IMR-90 (cell line): ENCODE measurements around the gene CYP27B1. TPM values are rescaled to one million over a fixed set of nuclear protein-coding genes. Genes with fewer than 3 reads are reported as not detected.
A peak's percentile ranks its signal among the peaks of the same experiment; 100 is the strongest.

Experiments used
- ATAC-seq: fragments of 200-7000 bp; cut with Tn5 transposase; 2 replicates; pipeline ENCODE4 v1.9.1; 2020; ENCODE audit warnings: low read depth, mild to moderate bottlenecking, moderate library complexity
- BruUV-seq: library from RNA; stranded (reverse); fragments of 400-500 nt; replicated peaks from 2 replicates; lab custom pipeline; 2021; lab: Mats Ljungman, UMichigan
- CTCF ChIA-PET: fragments of 300-600 bp; formaldehyde crosslinking; extraction: SDS; loops from one replicate; lab custom pipeline; 2021; ENCODE audit warnings: antibody characterized with exemption; lab: Yijun Ruan, JAX
- POLR2A ChIA-PET: fragments of 300-600 bp; sonication (Branson Sonifier 250); formaldehyde crosslinking; loops from one replicate; lab custom pipeline; 2022; ENCODE audit warnings: antibody characterized with exemption; ENCODE audit not compliant: unreplicated experiment; lab: Charles Lee
- DNase-seq: peaks from one replicate; pipeline ENCODE4 v3.0.0; 2013
- H2AFZ ChIP-seq: replicated peaks from 2 replicates; pipeline ENCODE3; 2013; ENCODE audit warnings: low read length, mild to moderate bottlenecking; ENCODE audit not compliant: poor library complexity
- H2AK5ac ChIP-seq: 2 replicates; pipeline ENCODE4 v1.6.1; 2013; ENCODE audit warnings: low read depth, low read length, inconsistent platforms
- H2AK9ac ChIP-seq: replicated peaks from 2 replicates; pipeline ENCODE3; 2013; ENCODE audit warnings: mild to moderate bottlenecking, low read depth, low read length, moderate library complexity; ENCODE audit not compliant: poor library complexity
- H2BK120ac ChIP-seq: 2 replicates; pipeline ENCODE4 v1.6.1; 2013; ENCODE audit warnings: low read depth, low read length, inconsistent platforms
- H2BK15ac ChIP-seq: 3 replicates; pipeline ENCODE4 v1.6.1; 2013; ENCODE audit warnings: low read depth, low read length, inconsistent platforms
- H2BK20ac ChIP-seq: 2 replicates; pipeline ENCODE4 v1.6.1; 2013; ENCODE audit warnings: low read depth, mild to moderate bottlenecking, inconsistent platforms, low read length, moderate library complexity
- H2BK5ac ChIP-seq: 2 replicates; pipeline ENCODE4 v1.6.1; 2013; ENCODE audit warnings: mild to moderate bottlenecking, low read depth, low read length, inconsistent platforms; ENCODE audit not compliant: poor library complexity, severe bottlenecking
- H3K14ac ChIP-seq: replicated peaks from 2 replicates; pipeline ENCODE4 v1.6.1; 2013; ENCODE audit warnings: low read depth, low read length, inconsistent platforms
- H3K18ac ChIP-seq: 2 replicates; pipeline ENCODE4 v1.6.1; 2013; ENCODE audit warnings: low read depth, low read length, control low read depth
- H3K23ac ChIP-seq: 2 replicates; pipeline ENCODE4 v1.6.1; 2013; ENCODE audit warnings: low read depth, low read length, inconsistent platforms
- H3K27ac ChIP-seq: 2 replicates; pipeline ENCODE4 v1.5.1; 2013; ENCODE audit warnings: mild to moderate bottlenecking, control low read depth, low read length; ENCODE audit not compliant: insufficient read depth
- H3K27me3 ChIP-seq: 2 replicates; pipeline ENCODE4 v1.6.1; 2013; ENCODE audit warnings: low read length; ENCODE audit not compliant: control insufficient read depth, insufficient read depth
- H3K36me3 ChIP-seq: 2 replicates; pipeline ENCODE4 v1.6.1; 2013; ENCODE audit warnings: low read length, mixed read lengths; ENCODE audit not compliant: control insufficient read depth, insufficient read depth
- H3K4ac ChIP-seq: 2 replicates; pipeline ENCODE4 v1.6.1; 2013; ENCODE audit warnings: low read depth, low read length, inconsistent platforms
- H3K4me1 ChIP-seq: 2 replicates; pipeline ENCODE4 v1.6.1; 2013; ENCODE audit warnings: low read length, mixed read lengths; ENCODE audit not compliant: control insufficient read depth, insufficient read depth
- H3K4me2 ChIP-seq: 2 replicates; pipeline ENCODE4 v1.6.1; 2013; ENCODE audit warnings: low read depth, mild to moderate bottlenecking, control low read depth, low read length, moderate library complexity
- H3K4me3 ChIP-seq: 2 replicates; pipeline ENCODE4 v1.5.1; 2013; ENCODE audit warnings: low read depth, mild to moderate bottlenecking, control low read depth, low read length, moderate library complexity; ENCODE audit not compliant: insufficient read depth
- H3K56ac ChIP-seq: 2 replicates; pipeline ENCODE4 v1.6.1; 2013; ENCODE audit warnings: low read length, inconsistent platforms; ENCODE audit not compliant: insufficient read depth; ENCODE audit errors: extremely low read depth
- H3K79me1 ChIP-seq, 2 experiments: 2 replicates each; pipeline ENCODE4 v1.6.1; 2013; ENCODE audit warnings: low read length in 2 of 2, inconsistent platforms in 1 of 2, low read depth in 1 of 2
- H3K9ac ChIP-seq: 2 replicates; pipeline ENCODE4 v1.6.1; 2013; ENCODE audit warnings: low read depth, low read length, control low read depth
- H3K9me1 ChIP-seq: 2 replicates; pipeline ENCODE4 v1.6.1; 2013; ENCODE audit warnings: low read length, inconsistent platforms; ENCODE audit not compliant: insufficient read depth
- H3K9me3 ChIP-seq: 2 replicates; pipeline ENCODE4 v1.6.1; 2013; ENCODE audit warnings: low read length; ENCODE audit not compliant: control insufficient read depth, insufficient read depth
- H4K20me1 ChIP-seq: 2 replicates; pipeline ENCODE4 v1.6.1; 2013; ENCODE audit warnings: low read length, inconsistent platforms; ENCODE audit not compliant: insufficient read depth
- H4K5ac ChIP-seq: 2 replicates; pipeline ENCODE4 v1.6.1; 2013; ENCODE audit warnings: mild to moderate bottlenecking, low read depth, low read length, control low read depth
- H4K8ac ChIP-seq, 2 experiments: 2 replicates each; pipeline ENCODE4 v1.6.1; 2013; ENCODE audit warnings: low read depth in 2 of 2, low read length in 2 of 2, control low read depth in 1 of 2, inconsistent platforms in 1 of 2
- H4K91ac ChIP-seq: 2 replicates; pipeline ENCODE4 v1.6.1; 2013; ENCODE audit warnings: low read depth, low read length, inconsistent platforms; ENCODE audit not compliant: insufficient read depth
- CEBPB ChIP-seq: IDR thresholded peaks from 2 replicates; pipeline ENCODE4 v1.6.1; 2012; ENCODE audit warnings: low read depth, low read length, improper control_type of control experiment
- FOS ChIP-seq: fragments of 150-350 bp; IDR thresholded peaks from 2 replicates; pipeline ENCODE4 v1.6.1; 2016; ENCODE audit warnings: low read depth, low read length
- MAZ ChIP-seq: IDR thresholded peaks from 2 replicates; pipeline ENCODE4 v1.6.1; 2012; ENCODE audit warnings: low read depth, mild to moderate bottlenecking, low read length, improper control_type of control experiment, moderate library complexity, borderline replicate concordance
- MXI1 ChIP-seq: IDR thresholded peaks from 2 replicates; pipeline ENCODE4 v1.6.1; 2012; ENCODE audit warnings: low read depth, mild to moderate bottlenecking, low read length, moderate library complexity, borderline replicate concordance
- RAD21 ChIP-seq: IDR thresholded peaks from 2 replicates; pipeline ENCODE4 v1.6.1; 2012; ENCODE audit warnings: low read length, improper control_type of control experiment
- RCOR1 ChIP-seq: IDR thresholded peaks from 2 replicates; pipeline ENCODE4 v1.6.1; 2012; ENCODE audit warnings: mild to moderate bottlenecking, low read length, improper control_type of control experiment; ENCODE audit not compliant: insufficient replicate concordance
- SMC3 ChIP-seq: fragments of 150-350 bp; IDR thresholded peaks from 2 replicates; pipeline ENCODE4 v1.6.1; 2016; ENCODE audit warnings: low read depth, mild to moderate bottlenecking, antibody characterized with exemption, low read length, moderate library complexity
- WGBS, 2 experiments: methylation state at CpG; one replicate each; pipeline versions ENCODE4 v1.1.5 to v1.1.7; 2013; ENCODE audit warnings: missing lambda C conversion rate in 2 of 2; ENCODE audit not compliant: insufficient read length in 1 of 2; ENCODE audit errors: extremely low coverage in 2 of 2; 5-methylcytosine and 5-hydroxymethylcytosine counted together
- dilution Hi-C: fragments of 300-500 bp; cut with HindIII; formaldehyde crosslinking; loops from one replicate; pipeline ENCODE4 v1.14.3; 2018; ENCODE audit warnings: low sequenced_read_pairs; ENCODE audit not compliant: unreplicated experiment
- in situ Hi-C: fragments of 300-500 bp; cut with MboI; formaldehyde crosslinking; loops from 3 replicates; pipeline ENCODE4 v1.14.3; 2019; ENCODE audit warnings: low sequenced_read_pairs, inconsistent platforms, mixed read lengths
- intact Hi-C: fragments of 100-400 bp; cut with micrococcal nuclease; formaldehyde crosslinking; loops from 2 replicates; pipeline ENCODE4 v1.10.0; 2022
- polyA plus RNA-seq, 3 experiments: library from polyadenylated mRNA; depleted of rRNA; stranded (reverse); fragments of >200 nt; gene quantifications; 2 replicates each; pipeline ENCODE4 v1.2.3, GENCODE V29; 2012; ENCODE audit warnings: low replicate concordance in 1 of 3
- total RNA-seq: library from RNA; depleted of rRNA; stranded (reverse); fragments of >200 nt; gene quantifications from 2 replicates; pipeline ENCODE4 v1.2.3, GENCODE V29; 2012
- TF ChIP-seq, protein P1 (sequence below): fragments of 150-350 bp; IDR thresholded peaks from 2 replicates; pipeline ENCODE4 v1.6.1; 2017; ENCODE audit warnings: mild to moderate bottlenecking, antibody characterized with exemption, low read length, low read depth
- TF ChIP-seq, protein P2 (sequence below): conservative IDR thresholded peaks from 2 replicates; pipeline ENCODE4 v1.5.1; 2012; ENCODE audit warnings: mild to moderate bottlenecking, low read depth, low read length, improper control_type of control experiment

Gene CYP27B1
- total and polyA plus RNA-seq, 2 of the 4 experiments (the other 2 are of a cell fraction) = 0.36 to 1.3 TPM

DNA sequence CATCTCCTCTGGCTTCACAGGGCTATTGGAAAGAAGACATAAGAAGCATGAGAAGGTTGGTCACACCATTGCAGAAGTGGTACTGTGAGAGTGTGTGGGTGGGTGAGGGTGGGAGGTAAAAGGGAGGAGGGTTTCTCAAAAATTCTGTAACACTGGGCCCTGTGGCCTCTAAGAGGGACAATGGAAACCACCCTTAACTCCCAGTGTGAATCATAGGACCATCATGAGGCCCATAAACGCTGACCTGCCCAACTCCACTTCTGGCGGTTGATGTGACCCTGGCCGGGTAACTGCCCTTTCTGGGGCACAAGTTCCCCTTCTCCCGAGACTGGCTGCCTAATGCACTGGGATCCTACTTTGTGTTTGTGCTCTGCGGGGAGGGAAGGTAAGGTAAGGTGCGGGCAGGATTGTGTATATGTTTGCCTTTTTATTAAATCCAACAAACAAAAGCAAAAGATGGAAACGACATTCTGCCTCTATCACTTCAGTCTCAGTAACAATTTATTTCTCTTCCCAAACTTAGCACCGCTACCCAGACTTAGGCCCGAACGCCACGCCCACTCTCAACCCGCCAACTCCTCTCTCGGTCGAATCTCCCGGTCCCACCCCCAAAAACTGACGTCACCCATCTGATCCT is 4.5 kb upstream of the CYP27B1 start:
- Histone ChIP-seq H3K9ac (peak overlapping the region; percentile 70), H3K4me1 (peaks cover 7% of the 10 kb centered on the region; the same call in 1 of the 2 replicates), H3K4me2 (peak overlapping the region; percentile 83), H2AFZ (peak overlapping the region; percentile 99), H3K4ac (peak overlapping the region; percentile 98; the same call in 1 of the 2 replicates), H3K18ac (no peak overlapping the region), H2BK20ac (no peak overlapping the region), H3K9me3 (no peaks in the 10 kb centered on the region), H2BK15ac (no peak overlapping the region), H3K23ac (peak overlapping the region; percentile 74; the same call in 1 of the 2 replicates), H3K79me1 (peaks cover 16 to 28% of the 10 kb centered on the region in 2 experiments; a peak in 3 of 4 replicates), H3K27ac (peak overlapping the region; percentile 82), H3K27me3 (peaks cover 7% of the 10 kb centered on the region), H4K8ac (peak overlapping the region; percentile 93 to 99), H4K20me1 (no peaks in the 10 kb centered on the region), H2BK5ac (peak overlapping the region; percentile 78), H3K56ac (peak overlapping the region; percentile 68; the same call in 1 of the 2 replicates), H3K4me3 (peak overlapping the region; percentile 78), H2AK9ac (peak overlapping the region; percentile 97), H2AK5ac (peak overlapping the region; percentile 89), H4K91ac (peak overlapping the region; percentile 95), H3K14ac (peak overlapping the region; percentile 95), H3K9me1 (peaks cover 9% of the 10 kb centered on the region), H2BK120ac (peak overlapping the region; percentile 86; the same call in 1 of the 2 replicates), H4K5ac (peak overlapping the region; percentile 68), H3K36me3 (peaks cover 3% of the 10 kb centered on the region)
- TF ChIP-seq CEBPB = no peak
- TF ChIP-seq MAZ = no peak
- no peak for TF ChIP-seq RAD21
- TF ChIP-seq FOS = no peak
- TF ChIP-seq, protein P1, sequence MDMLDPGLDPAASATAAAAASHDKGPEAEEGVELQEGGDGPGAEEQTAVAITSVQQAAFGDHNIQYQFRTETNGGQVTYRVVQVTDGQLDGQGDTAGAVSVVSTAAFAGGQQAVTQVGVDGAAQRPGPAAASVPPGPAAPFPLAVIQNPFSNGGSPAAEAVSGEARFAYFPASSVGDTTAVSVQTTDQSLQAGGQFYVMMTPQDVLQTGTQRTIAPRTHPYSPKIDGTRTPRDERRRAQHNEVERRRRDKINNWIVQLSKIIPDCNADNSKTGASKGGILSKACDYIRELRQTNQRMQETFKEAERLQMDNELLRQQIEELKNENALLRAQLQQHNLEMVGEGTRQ = no peak
- TF ChIP-seq MXI1 = no peak
- TF ChIP-seq, protein P2, sequence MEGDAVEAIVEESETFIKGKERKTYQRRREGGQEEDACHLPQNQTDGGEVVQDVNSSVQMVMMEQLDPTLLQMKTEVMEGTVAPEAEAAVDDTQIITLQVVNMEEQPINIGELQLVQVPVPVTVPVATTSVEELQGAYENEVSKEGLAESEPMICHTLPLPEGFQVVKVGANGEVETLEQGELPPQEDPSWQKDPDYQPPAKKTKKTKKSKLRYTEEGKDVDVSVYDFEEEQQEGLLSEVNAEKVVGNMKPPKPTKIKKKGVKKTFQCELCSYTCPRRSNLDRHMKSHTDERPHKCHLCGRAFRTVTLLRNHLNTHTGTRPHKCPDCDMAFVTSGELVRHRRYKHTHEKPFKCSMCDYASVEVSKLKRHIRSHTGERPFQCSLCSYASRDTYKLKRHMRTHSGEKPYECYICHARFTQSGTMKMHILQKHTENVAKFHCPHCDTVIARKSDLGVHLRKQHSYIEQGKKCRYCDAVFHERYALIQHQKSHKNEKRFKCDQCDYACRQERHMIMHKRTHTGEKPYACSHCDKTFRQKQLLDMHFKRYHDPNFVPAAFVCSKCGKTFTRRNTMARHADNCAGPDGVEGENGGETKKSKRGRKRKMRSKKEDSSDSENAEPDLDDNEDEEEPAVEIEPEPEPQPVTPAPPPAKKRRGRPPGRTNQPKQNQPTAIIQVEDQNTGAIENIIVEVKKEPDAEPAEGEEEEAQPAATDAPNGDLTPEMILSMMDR = no peak
- no peak for TF ChIP-seq SMC3
- TF ChIP-seq RCOR1 = no peak
- dilution Hi-C loops = no loop called here
- BruUV-seq = TSS peak; percentile 44
- WGBS, 2 experiments = 5% methylated on average over 8 of the region's 16 CpGs; no CpG with 5 or more reads in 1 of the 2 experiments
- intact Hi-C loops = no loop called here
- in situ Hi-C loops = no loop called here
- DNase-seq = peak; percentile 90
- ChIA-PET POLR2A (interaction anchor here (0.9 kb wide), 1 partner anchor 27 kb away, joined by 4 read pairs; the partner anchor contains the start of gene TSPAN31), CTCF (no interaction called here)
- ATAC-seq = peak; percentile 81
